Tibial artery (tissue), 4 donors: ENCODE data around the gene HOXA9.
A peak's percentile ranks its signal among the peaks of the same experiment; 100 is the strongest.

Experiments
- DNase-seq, 2 donors: peaks; one replicate each; pipeline ENCODE4 v3.0.0-alpha.2; 2019
- H3K27ac ChIP-seq, 2 donors: fragments of 200-600 bp; sonication (generic) in 1 of 2; 1 replicate in 1 of 2; 2 replicates in 1 of 2; pipeline ENCODE4 v1.5.1; 2018 to 2019; ENCODE audit warnings: mild to moderate bottlenecking in 1 of 2
- H3K27me3 ChIP-seq, 2 donors: fragments of 200-600 bp; sonication (generic) in 1 of 2; one replicate each; pipeline versions ENCODE4 v1.5.1 to v1.6.0; 2016 to 2019
- H3K36me3 ChIP-seq, 3 donors: fragments of 200-600 bp; sonication (generic) in 2 of 3; one replicate each; pipeline ENCODE4 v1.5.1; 2016 to 2019; ENCODE audit warnings: mild to moderate bottlenecking in 2 of 3
- H3K4me1 ChIP-seq, 4 donors: fragments of 200-600 bp; sonication (generic) in 2 of 4; 1 replicate in 3 of 4; 2 replicates in 1 of 4; pipeline ENCODE4 v1.5.1; 2016 to 2019
- H3K4me3 ChIP-seq, 2 donors: fragments of 200-600 bp; sonication (generic) in 1 of 2; 1 replicate in 1 of 2; 2 replicates in 1 of 2; pipeline ENCODE4 v1.5.1; 2018 to 2019; ENCODE audit warnings: mild to moderate bottlenecking in 2 of 2
- H3K9me3 ChIP-seq, 3 donors: fragments of 200-600 bp; sonication (generic) in 1 of 3; one replicate each; pipeline ENCODE4 v1.5.1; 2016 to 2019
- intact Hi-C: fragments of 100-400 bp; cut with DNase I; formaldehyde crosslinking; loops from one replicate; pipeline ENCODE4 v1.15.0; 2023; ENCODE audit warnings: low total_unique reads
- TF ChIP-seq, protein P1 (sequence below), 2 experiments: fragments of 200-600 bp in 1 of 2; fragments of 450-650 bp in 1 of 2; IDR thresholded peaks; one replicate each; pipeline ENCODE4 v1.5.1; 2017 to 2019; ENCODE audit warnings: antibody characterized with exemption in 2 of 2, mild to moderate bottlenecking in 1 of 2, moderate library complexity in 1 of 2

Gene HOXA9

DNA sequence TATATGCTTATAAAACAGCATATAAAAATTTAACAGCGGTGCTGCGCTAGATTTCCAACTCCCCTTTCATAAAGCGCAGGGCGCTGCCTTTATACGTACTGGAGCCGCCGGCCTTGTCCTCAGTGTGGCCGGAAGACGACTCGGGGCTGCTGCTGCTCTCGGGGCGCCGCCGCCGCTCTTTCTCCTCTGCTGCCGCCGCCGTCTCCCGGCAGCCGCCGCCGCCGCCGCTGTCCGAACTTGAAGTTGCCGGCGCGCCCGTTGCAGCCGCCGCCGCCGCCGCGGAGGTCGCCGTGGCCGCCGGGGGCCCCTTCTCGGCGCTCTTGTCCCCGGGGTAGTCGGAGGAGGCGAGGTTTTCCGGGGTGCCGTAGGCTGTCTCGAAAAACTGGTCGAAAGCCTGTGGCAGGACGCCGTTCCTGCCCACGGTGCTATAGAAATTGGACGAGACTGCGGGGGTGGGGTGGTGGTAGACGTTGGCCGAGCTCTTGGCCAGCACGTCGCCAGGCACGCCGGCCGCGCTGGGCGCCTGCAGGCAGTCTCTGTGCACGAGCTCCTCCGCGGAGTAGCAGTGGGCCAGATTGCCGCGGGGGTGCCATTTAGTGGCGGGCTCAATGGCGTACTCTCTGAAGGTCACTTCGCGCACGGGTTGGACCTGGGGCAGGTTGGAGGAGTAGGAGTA is 19.1 kb upstream of the HOXA9 start:
- peak overlapping the region; percentile 47 to 59 for H3K4me3 ChIP-seq
- intact Hi-C loops = no loop called here
- peak overlapping the region; percentile 34 to 60 for H3K27ac ChIP-seq

DNA sequence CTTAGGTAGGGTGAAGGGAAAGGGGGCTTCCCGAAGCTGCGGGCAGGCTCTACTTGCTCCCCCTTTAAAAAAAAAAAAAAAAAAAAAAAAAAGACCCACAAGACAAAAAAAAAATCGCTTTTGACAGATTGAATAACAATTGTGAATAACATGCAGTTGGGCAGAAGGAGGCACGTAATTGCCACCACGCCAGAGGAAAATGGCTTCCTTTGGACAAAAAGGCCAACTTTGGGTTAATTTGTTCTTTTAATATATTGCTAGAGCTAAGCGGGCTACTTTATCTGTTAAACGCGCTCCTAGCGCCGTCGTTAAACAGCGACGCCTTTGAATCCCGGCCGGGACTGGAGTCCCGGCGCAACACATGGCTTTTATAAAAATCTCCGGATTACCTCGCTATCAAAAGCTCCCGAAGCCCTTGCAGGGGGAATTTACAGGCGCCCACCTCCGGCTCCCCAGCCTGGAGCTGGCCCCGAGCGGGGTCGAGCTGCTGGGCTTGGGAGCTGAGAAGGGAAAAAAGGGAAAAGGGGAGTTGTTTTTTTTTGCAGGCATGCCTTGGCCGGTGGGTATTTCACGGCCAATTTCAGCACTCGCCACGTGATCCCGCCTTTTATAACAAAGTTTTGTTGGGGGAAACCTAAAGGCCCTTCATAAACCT is 18.5 kb upstream of the HOXA9 start:
- Histone ChIP-seq H3K27me3 (peaks cover 0 to 91% of the 10 kb centered on the region in 2 donors), H3K4me3 (peak overlapping the region; percentile 47 to 59), H3K9me3 (no peaks in the 10 kb centered on the region), H3K27ac (peak overlapping the region; percentile 34 to 60), H3K36me3 (no peaks in the 10 kb centered on the region), H3K4me1 (peaks cover 0 to 28% (median 26%) of the 10 kb centered on the region in 4 donors)
- TF ChIP-seq, protein P1, sequence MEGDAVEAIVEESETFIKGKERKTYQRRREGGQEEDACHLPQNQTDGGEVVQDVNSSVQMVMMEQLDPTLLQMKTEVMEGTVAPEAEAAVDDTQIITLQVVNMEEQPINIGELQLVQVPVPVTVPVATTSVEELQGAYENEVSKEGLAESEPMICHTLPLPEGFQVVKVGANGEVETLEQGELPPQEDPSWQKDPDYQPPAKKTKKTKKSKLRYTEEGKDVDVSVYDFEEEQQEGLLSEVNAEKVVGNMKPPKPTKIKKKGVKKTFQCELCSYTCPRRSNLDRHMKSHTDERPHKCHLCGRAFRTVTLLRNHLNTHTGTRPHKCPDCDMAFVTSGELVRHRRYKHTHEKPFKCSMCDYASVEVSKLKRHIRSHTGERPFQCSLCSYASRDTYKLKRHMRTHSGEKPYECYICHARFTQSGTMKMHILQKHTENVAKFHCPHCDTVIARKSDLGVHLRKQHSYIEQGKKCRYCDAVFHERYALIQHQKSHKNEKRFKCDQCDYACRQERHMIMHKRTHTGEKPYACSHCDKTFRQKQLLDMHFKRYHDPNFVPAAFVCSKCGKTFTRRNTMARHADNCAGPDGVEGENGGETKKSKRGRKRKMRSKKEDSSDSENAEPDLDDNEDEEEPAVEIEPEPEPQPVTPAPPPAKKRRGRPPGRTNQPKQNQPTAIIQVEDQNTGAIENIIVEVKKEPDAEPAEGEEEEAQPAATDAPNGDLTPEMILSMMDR (IDR thresholded peaks at IDR 0.05) = no peak
- intact Hi-C loops = no loop called here
- DNase-seq = peak; percentile 23 to 69

More for the DNA sequence above, 19.1 kb upstream of the HOXA9 start:
- Histone ChIP-seq H3K36me3 (no peaks in the 10 kb centered on the region), H3K9me3 (no peaks in the 10 kb centered on the region), H3K27me3 (peaks cover 0 to 94% of the 10 kb centered on the region in 2 donors), H3K4me1 (peaks cover 0 to 28% (median 25%) of the 10 kb centered on the region in 4 donors)
- TF ChIP-seq, protein P1 (IDR thresholded peaks at IDR 0.05) = no peak
- peak; percentile 45 to 67 for DNase-seq

DNA sequence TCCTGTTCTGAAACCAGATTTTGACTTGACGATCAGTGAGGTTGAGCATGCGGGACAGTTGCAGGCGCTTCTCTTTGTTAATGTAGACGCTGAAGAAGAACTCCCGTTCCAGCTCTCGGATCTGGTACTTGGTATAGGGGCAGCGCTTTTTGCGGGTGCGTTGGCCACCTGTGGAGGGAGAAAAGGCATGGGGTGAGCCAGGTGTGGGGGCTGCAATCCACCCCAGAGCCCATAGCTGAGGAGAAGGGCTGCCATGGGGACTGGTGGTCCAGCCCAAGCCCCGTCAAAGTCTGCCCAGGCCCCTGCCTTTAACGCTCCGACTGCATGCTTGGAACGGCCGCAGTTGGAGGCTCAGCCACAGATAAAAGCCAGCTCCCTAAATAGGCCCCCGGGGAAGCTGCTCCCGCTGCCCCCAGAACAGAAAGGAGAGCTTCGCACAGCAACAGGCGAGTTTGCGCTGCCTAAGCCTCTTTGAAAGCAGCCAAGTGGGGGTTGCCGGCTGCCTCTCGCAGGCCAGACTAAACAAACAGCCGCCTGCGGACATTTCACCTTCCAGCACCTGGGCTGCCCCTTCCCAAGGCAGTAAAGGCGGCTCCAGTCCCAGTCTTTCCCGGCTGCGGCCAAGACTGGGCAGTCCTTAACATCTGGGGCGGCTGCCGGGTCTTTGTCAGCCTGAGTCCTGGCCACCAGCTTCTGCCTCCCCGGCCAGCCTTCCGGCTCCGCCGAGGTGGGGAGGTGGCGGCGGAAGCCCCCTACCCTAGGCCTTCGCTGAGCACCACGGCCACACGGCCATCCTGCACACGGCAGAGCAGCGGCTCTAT is 17.7 kb upstream of the HOXA9 start:
- H3K4me3 ChIP-seq = peak overlapping the region; percentile 47 to 59
- TF ChIP-seq, protein P1 (IDR thresholded peaks at IDR 0.05) = no peak
- no peaks in the 10 kb centered on the region for H3K36me3 ChIP-seq
- peak; percentile 24 to 66 for DNase-seq
- peaks cover 0 to 28% (median 26%) of the 10 kb centered on the region in 4 donors for H3K4me1 ChIP-seq
- H3K27ac ChIP-seq = peak overlapping the region in 1 of 2 donors; percentile 60
- H3K9me3 ChIP-seq = no peaks in the 10 kb centered on the region
- H3K27me3 ChIP-seq = peaks cover 0 to 84% of the 10 kb centered on the region in 2 donors
- intact Hi-C loops = no loop called here

DNA sequence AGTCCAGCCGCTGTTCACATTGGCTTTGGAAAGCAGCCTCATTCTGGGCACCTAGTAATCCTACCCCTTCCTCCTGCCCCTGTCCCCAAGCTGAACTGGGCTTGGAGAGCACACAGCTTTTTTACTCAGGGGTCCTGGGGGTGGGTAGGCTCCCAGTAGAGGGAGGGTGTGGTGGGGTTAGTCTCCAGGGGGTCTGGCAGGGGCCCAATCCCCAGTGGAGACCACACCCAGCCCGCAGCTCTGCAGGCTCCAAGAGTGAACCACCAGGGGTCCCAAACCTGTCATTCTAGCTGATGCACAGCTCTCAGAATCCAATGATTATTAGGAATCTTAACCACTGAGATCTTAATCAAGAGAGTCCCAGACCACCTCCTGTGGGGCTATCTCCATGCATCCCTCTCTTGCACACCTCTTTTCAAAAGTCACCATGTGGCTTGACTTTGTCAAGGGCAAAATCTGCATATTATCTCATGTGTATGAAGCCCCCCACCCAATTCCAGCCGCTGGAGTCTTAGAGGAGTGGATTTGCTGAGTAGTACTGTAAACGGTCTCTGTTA is 17.0 kb upstream of the HOXA9 start:
- TF ChIP-seq, protein P1 (IDR thresholded peaks at IDR 0.05) = no peak
- Histone ChIP-seq H3K4me1 (peaks cover 0 to 30% (median 26%) of the 10 kb centered on the region in 4 donors), H3K27me3 (peaks cover 0 to 77% of the 10 kb centered on the region in 2 donors), H3K27ac (peak overlapping the region in 1 of 2 donors; percentile 15), H3K36me3 (no peaks in the 10 kb centered on the region), H3K4me3 (no peak overlapping the region), H3K9me3 (no peaks in the 10 kb centered on the region)
- DNase-seq = peak; percentile 20 to 51
- intact Hi-C loops = no loop called here

DNA sequence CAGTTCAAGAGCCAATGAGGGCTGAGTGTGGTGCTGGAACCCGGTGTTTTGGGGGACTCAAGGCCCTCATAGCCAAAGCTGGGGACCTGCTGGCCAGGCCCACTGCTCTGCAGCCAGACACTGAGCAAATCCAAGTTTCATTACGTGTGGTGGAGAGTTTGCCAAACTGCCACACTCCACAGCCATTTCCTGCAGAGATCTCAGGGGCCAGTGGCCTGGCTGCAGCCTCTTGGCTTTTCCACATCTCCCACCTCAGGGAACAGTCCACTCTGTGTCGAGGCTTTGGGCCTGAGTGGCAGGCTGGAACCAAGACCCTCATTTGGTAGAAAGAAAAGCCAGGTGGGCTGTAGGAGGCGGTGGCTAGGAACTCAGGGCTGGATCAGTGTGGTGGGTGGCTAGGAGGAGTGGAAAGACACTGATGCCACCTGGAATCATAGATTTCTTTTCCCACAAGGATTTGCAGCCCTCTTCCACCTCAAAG is 16.5 kb upstream of the HOXA9 start:
- TF ChIP-seq, protein P1 (IDR thresholded peaks at IDR 0.05) = no peak
- Histone ChIP-seq H3K27ac (peak overlapping the region in 1 of 2 donors; percentile 15), H3K9me3 (no peaks in the 10 kb centered on the region), H3K36me3 (no peaks in the 10 kb centered on the region), H3K27me3 (peaks cover 0 to 74% of the 10 kb centered on the region in 2 donors), H3K4me1 (peaks cover 0 to 35% (median 26%) of the 10 kb centered on the region in 4 donors), H3K4me3 (no peak overlapping the region)
- DNase-seq = peak; percentile 19 to 66
- intact Hi-C loops = no loop called here
